Islet of Langerhans (tissue), 1 donor: ENCODE measurements around the gene NFIC.
"Not testable (repeated sequence)": the region's sequence is repeated elsewhere in the genome, so short reads cannot be mapped to it uniquely, and the experiment has no call there.

ENCODE experiments used
- FAIRE-seq: peaks from one replicate; lab custom pipeline; 2011; peaks lifted over from hg19 to GRCh38; lab: Jason Lieb, UNC

Gene NFIC

GRCh38 chr19:3426433-3426832 lies 60.0 kb downstream of the NFIC start:
- no peak for FAIRE-seq

- FAIRE-seq = not testable (repeated sequence)
Measured at GRCh38 chr19:3430366-3430680, 63.9 kb downstream of the NFIC start.

DNA sequence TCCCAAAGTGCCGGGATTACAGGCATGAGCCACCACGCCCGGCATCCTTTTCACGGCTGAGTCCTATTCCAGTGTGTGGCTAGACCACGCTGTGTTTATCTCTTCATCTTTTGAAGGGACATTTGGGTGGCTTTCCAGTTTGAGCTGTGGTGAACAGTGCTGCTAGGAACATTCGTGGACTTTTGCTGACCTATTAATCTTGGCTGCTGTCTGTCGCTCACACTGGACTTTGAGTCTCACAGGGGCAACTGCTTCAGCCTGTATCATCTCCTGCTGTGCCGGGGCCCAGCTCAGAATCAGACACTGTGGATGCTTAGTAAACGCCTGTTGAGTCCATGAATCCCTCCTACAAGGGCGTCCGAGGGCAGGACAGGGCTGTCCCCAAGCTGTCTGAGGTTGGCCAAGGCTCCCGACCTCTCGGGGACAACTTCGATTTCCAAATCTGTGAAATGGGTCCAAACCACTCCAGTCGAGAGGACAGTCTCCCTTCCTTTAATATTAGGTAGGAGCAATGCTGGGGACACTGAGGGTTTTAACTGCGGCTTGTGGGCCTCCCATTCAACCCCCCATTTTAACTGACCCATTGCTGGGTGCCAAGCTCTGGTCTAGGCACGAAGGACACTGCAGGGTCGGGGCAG lies 65.5 kb downstream of the NFIC start:
- FAIRE-seq = no peak

GRCh38 chr19:3433313-3433712 lies 66.9 kb downstream of the NFIC start:
- no peak for FAIRE-seq

GRCh38 chr19:3433805-3434540 lies 67.6 kb downstream of the NFIC start:
- no peak for FAIRE-seq

DNA sequence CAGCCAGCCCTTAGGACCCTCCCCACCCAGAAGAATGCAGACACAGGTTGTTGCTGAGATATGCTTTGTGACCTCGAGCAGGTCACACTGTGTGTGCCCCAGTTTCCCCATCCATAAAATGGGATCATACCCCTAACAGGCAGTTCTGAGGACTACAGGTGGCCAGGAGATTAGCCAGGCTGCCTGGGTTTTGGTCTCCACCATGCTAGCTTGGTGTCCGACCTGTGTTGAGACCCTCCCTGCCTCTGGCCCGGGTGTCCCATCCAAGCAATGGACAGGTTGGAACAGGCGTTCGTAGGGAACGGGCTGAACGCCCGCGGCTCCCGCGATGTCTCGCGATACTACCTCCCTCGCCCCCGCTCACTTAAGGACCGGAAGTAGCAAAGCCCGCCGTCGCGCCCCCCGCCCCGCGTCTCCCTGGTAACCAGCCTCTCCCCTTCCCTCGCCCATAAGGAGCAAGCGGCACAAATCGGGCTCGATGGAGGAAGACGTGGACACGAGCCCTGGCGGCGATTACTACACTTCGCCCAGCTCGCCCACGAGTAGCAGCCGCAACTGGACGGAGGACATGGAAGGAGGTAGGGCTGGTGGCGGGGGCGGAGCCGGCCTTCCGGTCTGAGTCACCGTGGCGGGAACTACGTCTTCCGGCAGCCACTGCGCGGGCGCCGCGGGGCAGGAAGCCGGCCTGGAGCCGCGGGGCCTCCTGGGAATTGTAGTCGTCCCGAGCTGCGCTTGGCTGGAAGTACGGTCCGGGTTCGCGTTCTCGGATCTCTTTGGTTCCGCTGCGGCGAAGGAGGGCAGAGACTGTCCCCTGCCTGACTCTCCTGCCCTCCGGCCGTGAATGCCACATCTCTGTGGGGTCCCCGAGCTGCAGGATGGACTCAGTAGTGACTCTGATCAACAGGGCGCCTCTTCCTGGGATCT lies 68.5 kb downstream of the NFIC start:
- FAIRE-seq = no peak

DNA sequence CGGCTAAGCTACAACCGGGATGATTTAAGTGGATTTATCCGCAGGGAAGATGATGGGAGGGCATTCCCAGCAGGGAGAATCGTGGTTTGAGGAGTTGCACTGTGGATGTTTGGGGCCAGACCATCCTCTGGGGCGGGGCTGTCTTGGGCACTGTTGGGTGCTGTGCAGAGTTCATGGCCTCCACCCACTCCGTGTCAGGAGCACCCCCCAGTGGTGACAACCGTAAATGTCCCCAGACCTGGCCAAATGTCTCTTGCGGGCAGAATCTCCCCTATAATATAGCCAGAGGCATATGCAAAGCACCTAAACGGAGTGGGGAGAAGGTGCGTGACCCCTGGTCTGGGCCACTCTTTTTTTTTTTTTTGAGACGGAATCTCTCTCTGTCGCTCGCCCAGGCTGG lies 73.7 kb downstream of the NFIC start:
- no peak for FAIRE-seq

DNA sequence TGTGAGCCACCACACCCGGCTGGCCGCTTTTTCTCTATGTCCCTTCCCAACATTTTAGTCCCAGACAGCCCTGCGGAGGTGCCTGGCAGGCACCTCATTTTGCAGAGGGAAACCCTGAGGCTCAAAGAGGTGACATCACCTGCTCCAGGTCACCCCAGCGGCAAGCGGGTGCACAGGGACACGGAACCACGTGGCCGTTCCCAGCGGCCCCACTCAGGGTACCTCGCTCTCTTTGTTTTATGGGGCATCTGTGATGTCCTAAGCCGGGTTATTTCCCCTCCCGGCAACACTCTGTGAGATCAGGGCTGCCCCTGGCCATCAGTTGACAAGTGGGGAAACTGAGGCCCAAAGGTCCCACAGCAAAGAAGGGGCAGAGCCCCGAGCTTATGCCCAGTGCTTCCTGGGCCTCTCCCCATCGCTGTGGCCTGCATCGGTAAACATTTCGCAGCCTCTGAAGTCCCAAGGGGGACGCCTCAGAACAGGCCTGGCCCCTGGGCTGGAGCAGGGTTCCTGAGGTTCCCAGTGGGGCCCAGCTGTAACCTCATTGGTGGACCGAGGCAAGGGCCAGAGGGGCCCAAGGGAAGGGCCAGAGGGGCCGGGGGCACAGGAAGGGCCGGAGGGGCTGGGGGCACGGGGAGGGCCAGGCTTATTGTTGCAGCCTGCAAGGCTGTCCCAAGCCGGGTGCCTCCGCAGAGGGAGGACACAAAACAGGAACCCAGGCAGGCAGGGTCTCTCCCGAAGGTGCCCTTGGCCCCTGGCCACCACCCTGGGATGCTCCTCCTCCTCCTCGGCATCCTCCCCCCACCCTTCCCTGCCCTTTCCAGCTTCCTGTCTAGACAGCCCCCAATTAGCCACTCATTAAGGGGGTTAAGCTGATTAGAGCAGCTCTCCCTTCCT lies 75.0 kb downstream of the NFIC start:
- no peak for FAIRE-seq

- no peak for FAIRE-seq
Measured at GRCh38 chr19:3441986-3442329, 75.6 kb downstream of the NFIC start.

- FAIRE-seq = no peak
Measured at GRCh38 chr19:3442487-3443071, 76.2 kb downstream of the NFIC start.

- FAIRE-seq = no peak
Measured at GRCh38 chr19:3443840-3444694, 77.7 kb downstream of the NFIC start.

GRCh38 chr19:3444695-3445234 lies 78.4 kb downstream of the NFIC start:
- no peak for FAIRE-seq

- not testable (repeated sequence) for FAIRE-seq
Measured at GRCh38 chr19:3446657-3447056, 80.3 kb downstream of the NFIC start.

DNA sequence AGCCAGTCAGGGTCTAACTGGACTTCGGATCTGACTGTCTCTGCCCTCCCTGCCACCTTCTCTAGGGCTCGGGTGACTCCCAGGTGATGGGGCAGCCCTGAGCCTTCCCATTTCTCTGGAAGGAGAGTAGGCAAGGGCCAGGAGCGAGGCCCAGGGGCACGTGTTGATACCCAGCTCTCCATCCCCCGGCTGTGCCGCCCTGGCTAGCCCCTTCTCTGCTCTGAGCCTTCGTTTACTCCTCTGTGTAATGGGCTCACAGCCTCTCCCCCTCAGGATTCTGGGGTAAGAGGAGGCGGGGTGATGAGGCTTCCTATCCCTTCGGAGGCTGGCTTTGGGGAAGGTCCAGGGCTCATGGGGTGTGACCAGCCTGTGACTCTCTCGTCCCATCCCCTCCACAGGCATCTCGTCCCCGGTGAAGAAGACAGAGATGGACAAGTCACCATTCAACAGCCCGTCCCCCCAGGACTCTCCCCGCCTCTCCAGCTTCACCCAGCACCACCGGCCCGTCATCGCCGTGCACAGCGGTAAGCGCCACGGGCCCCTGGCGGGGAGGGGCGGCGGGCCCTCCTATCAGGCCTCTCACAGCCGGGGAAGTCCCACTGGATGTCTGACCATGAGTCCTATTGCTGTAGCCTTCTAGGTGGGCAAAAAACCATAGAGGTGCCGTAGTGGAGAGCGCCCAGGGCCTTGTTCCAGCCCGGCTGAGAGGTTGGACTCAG lies 82.4 kb downstream of the NFIC start:
- FAIRE-seq = no peak

- FAIRE-seq = no peak
Measured at GRCh38 chr19:3450796-3451411, 84.5 kb downstream of the NFIC start.

DNA sequence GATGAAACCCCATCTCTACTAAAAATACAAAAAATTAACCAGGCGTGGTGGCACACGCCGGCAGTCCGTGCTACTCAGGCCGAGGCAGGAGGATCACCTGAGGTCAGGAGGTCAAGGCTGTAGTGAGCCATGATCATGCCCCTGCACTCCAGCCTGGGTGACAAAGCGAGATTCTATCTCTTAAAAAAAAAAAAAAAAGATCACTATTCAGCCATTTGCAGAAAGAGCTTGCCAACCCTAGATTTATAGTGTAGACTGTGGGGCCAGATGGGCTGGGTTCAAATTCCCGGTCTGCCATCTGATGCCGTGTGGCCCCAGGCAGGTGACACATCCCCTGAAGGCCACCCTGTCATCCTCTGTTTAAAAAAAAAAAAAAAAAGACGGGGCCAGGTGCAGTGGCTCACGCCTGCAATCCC lies 85.1 kb downstream of the NFIC start:
- no peak for FAIRE-seq

DNA sequence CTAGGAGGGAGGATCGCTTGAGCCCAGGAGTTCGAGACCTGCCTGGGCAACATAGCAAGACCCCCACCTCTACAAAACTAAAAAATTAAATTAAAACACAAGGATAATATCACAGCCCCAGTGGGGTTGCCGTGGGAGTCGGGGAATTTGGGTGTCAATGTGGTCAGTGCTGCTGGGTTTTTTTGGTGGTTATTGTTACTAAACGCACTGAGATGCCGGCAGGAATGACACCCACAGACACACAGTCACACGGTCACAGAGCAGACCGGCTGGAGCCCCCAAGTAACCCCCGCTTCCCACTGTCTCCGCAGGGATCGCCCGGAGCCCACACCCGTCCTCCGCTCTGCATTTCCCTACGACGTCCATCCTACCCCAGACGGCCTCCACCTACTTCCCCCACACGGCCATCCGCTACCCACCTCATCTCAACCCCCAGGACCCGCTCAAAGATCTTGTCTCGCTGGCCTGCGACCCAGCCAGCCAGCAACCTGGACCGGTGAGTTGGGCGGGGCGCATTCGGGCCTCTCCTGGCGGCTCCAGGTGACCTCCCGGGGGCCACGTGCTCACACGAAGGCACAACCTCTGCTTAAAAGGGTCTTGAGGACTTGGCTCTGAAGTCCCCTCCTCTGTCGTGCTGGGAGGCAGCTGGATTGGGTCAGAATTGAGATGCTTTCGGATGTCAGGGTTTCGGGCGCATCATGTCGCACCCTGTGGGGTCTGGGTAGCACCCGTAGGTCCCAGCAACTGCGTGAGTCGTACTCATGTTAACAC lies 86.0 kb downstream of the NFIC start:
- FAIRE-seq = no peak

DNA sequence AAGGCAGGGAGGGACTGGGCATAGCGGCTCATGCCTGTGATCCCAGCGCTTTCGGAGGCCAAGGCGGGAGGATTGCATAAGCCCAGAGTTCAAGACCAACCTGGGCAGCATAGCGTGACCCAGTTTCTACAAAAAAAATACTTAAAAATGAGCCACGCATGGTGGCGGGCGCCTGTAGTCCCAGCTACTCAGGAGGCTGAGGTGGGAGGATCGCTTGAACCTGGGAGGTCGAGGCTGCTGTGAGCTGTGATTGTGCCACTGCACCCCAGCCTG lies 86.5 kb downstream of the NFIC start:
- not testable (repeated sequence) for FAIRE-seq

DNA sequence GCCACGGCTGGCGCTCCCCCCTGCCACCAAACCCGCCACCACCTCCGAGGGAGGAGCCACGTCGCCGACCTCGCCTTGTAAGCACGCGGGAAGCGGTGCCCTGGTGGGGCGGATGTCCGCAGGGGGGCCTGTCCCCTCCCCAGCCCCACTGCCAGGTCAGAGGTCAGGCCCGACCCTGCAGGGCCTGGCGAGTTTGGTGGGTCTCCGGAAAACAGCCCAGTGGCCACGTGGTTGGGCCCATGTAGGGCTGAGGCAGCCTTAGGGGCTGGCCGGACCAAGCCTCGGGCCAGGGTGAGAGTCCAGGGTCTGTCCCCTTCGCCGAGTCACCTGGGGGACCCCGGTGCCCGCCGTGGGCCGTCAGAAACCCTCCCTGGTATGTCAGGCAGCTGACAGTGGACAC lies 87.5 kb downstream of the NFIC start:
- no peak for FAIRE-seq
